ENCODE results near the gene SLC16A1.
"Not testable (repeated sequence)": the region's sequence is repeated elsewhere in the genome, so short reads cannot be mapped to it uniquely, and the experiment has no call there.

The SLC16A1 gene

GRCh38 chr1:112961072-112961471 lies 5.1 kb upstream of the SLC16A1 start:
- no peak for DNase-seq

- DNase-seq = no peak
Measured at GRCh38 chr1:112960384-112960783, 4.4 kb upstream of the SLC16A1 start.

GRCh38 chr1:112958236-112958635 lies 2.2 kb upstream of the SLC16A1 start:
- not testable (repeated sequence) for DNase-seq

GRCh38 chr1:112957133-112957812 lies 1.3 kb upstream of the SLC16A1 start:
- peak; percentile 39 for DNase-seq

GRCh38 chr1:112956544-112957132 lies 642 bp upstream of the SLC16A1 start:
- DNase-seq = no peak

- peak; percentile 44 for DNase-seq
Measured at GRCh38 chr1:112954945-112955772, 837 bp downstream of the SLC16A1 start.

GRCh38 chr1:112954017-112954650 lies 1.9 kb downstream of the SLC16A1 start:
- DNase-seq = no peak

- DNase-seq = no peak
Measured at GRCh38 chr1:112950426-112950825, 5.6 kb downstream of the SLC16A1 start.

GRCh38 chr1:112946683-112947082 lies 9.3 kb downstream of the SLC16A1 start:
- no peak for DNase-seq

GRCh38 chr1:112939810-112940209 lies 16.2 kb downstream of the SLC16A1 start:
- DNase-seq = no peak

- no peak for DNase-seq
Measured at GRCh38 chr1:112938210-112938609, 17.8 kb downstream of the SLC16A1 start.

GRCh38 chr1:112937495-112937894 lies 18.5 kb downstream of the SLC16A1 start:
- no peak for DNase-seq

- no peak for DNase-seq
Measured at GRCh38 chr1:112937070-112937469, 18.9 kb downstream of the SLC16A1 start.

GRCh38 chr1:112935461-112936111 lies 20.4 kb downstream of the SLC16A1 start:
- DNase-seq = no peak

- no peak for DNase-seq
Measured at GRCh38 chr1:112934577-112934976, 21.4 kb downstream of the SLC16A1 start.

GRCh38 chr1:112933820-112934571 lies 22.0 kb downstream of the SLC16A1 start:
- no peak for DNase-seq

- no peak for DNase-seq
Measured at GRCh38 chr1:112929979-112930378, 26.0 kb downstream of the SLC16A1 start.

- no peak for DNase-seq
Measured at GRCh38 chr1:112927462-112927990, 28.5 kb downstream of the SLC16A1 start.

GRCh38 chr1:112926858-112927257 lies 29.1 kb downstream of the SLC16A1 start:
- no peak for DNase-seq

GRCh38 chr1:112925015-112925414 lies 31.0 kb downstream of the SLC16A1 start:
- DNase-seq = no peak

GRCh38 chr1:112923959-112924349 lies 32.0 kb downstream of the SLC16A1 start:
- DNase-seq = no peak

Data from T1000 (cell line).